RWPE2 (cell line): ENCODE measurements around the gene TEX44.

Experiments
- ATAC-seq: fragments of 200-7000 bp; cut with Tn5 transposase; 3 replicates; pipeline ENCODE4 v1.9.1; 2021; ENCODE audit warnings: low read depth
- DNase-seq: peaks from one replicate; pipeline ENCODE4 v3.0.0-alpha.2; 2020; ENCODE audit warnings: low spot score
- H3K27ac ChIP-seq: fragments of 450-650 bp; 2 replicates; pipeline ENCODE4 v1.5.1; 2017; ENCODE audit warnings: mild to moderate bottlenecking; ENCODE audit not compliant: poor library complexity, severe bottlenecking
- H3K27me3 ChIP-seq: fragments of 250-450 bp; sonication (Bioruptor Pico); 2 replicates; pipeline ENCODE4 v1.5.1; 2021; ENCODE audit warnings: mild to moderate bottlenecking, moderate library complexity; ENCODE audit not compliant: insufficient read depth, poor library complexity, severe bottlenecking
- H3K36me3 ChIP-seq: fragments of 250-450 bp; sonication (Bioruptor Pico); 2 replicates; pipeline ENCODE4 v1.5.1; 2020; ENCODE audit warnings: low read depth, mild to moderate bottlenecking, moderate library complexity
- H3K4me1 ChIP-seq: fragments of 250-450 bp; sonication (Bioruptor Pico); 2 replicates; pipeline ENCODE4 v1.5.1; 2021; ENCODE audit warnings: mild to moderate bottlenecking, moderate library complexity; ENCODE audit not compliant: insufficient read depth, poor library complexity, severe bottlenecking
- H3K4me3 ChIP-seq: fragments of 250-450 bp; sonication (Bioruptor Pico); 2 replicates; pipeline ENCODE4 v1.5.1; 2021; ENCODE audit warnings: mild to moderate bottlenecking, moderate library complexity; ENCODE audit not compliant: severe bottlenecking
- H3K9me3 ChIP-seq: fragments of 250-450 bp; sonication (Bioruptor Pico); 2 replicates; pipeline ENCODE4 v1.5.1; 2021; ENCODE audit warnings: mild to moderate bottlenecking, moderate library complexity; ENCODE audit not compliant: severe bottlenecking
- TF ChIP-seq, protein P1 (sequence below): fragments of 450-650 bp; IDR thresholded peaks from one replicate; pipeline ENCODE4 v1.5.1; 2017; ENCODE audit warnings: mild to moderate bottlenecking, moderate library complexity; ENCODE audit not compliant: poor library complexity, severe bottlenecking

Gene TEX44

DNA sequence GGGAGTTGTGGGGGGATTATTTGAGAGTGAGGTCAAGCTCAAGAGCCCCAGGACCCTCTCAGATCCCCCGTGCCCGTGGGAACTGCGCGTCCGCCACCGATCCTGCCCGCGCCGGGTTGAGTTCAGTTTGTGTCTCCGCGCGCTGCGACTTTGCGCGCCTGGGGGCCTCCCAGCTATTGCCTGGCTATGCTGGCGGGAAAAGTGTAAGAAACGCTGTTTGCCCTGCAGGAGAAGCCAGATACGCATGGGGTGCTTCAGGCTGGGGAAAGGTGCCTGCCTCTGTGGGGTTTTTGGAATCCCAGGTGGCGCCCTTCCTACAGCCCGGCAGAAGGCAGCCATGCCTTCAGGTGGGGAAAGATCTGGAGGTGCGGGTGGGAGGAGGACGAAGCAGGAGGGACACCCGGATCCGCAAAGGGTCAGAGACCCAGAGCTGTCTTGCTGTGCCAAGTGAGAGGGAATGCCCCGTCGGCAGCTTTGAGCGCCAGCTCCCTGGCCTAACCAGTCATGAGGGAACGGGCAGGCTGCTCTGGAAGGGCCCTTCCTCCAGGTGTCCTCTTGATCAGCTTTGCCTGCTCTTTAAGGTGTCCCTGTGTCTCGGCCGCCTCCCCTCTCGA, 22.5 kb downstream of the TEX44 start:
- no peaks in the 10 kb centered on the region for H3K9me3 ChIP-seq
- DNase-seq (no peak), ATAC-seq (no peak)
- TF ChIP-seq, protein P1, sequence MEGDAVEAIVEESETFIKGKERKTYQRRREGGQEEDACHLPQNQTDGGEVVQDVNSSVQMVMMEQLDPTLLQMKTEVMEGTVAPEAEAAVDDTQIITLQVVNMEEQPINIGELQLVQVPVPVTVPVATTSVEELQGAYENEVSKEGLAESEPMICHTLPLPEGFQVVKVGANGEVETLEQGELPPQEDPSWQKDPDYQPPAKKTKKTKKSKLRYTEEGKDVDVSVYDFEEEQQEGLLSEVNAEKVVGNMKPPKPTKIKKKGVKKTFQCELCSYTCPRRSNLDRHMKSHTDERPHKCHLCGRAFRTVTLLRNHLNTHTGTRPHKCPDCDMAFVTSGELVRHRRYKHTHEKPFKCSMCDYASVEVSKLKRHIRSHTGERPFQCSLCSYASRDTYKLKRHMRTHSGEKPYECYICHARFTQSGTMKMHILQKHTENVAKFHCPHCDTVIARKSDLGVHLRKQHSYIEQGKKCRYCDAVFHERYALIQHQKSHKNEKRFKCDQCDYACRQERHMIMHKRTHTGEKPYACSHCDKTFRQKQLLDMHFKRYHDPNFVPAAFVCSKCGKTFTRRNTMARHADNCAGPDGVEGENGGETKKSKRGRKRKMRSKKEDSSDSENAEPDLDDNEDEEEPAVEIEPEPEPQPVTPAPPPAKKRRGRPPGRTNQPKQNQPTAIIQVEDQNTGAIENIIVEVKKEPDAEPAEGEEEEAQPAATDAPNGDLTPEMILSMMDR: no peak
- H3K27me3 ChIP-seq: no peaks in the 10 kb centered on the region
- no peak overlapping the region for H3K4me3 ChIP-seq
- no peaks in the 10 kb centered on the region for H3K36me3 ChIP-seq
- peaks cover 31% of the 10 kb centered on the region for H3K4me1 ChIP-seq
- peak overlapping the region; percentile 75 for H3K27ac ChIP-seq

DNA sequence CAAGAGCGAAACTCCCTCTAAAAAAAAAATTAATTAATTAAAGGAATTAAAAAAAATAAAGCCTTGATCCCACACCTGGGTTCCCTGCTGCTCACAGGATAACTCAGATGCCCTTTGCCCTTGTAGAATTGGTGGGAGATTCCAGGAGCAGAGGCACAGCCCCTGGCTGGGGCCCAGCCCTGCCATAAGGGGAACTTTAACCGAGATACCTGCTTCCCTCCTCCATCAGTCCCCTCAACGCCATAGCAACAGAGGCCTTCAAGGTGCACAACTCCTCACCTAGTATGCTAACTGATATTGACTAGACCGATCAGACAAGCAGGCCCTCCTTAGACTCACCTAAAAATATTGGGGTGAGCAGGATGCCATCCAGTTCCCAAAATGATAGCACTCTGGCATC, 23.6 kb downstream of the TEX44 start:
- TF ChIP-seq, protein P1: no peak
- no peak overlapping the region for H3K4me3 ChIP-seq
- H3K36me3 ChIP-seq: no peaks in the 10 kb centered on the region
- H3K27ac ChIP-seq: no peak overlapping the region
- H3K9me3 ChIP-seq: no peaks in the 10 kb centered on the region
- peaks cover 34% of the 10 kb centered on the region for H3K4me1 ChIP-seq
- no peaks in the 10 kb centered on the region for H3K27me3 ChIP-seq
- no peak for DNase-seq
- ATAC-seq: no peak

DNA sequence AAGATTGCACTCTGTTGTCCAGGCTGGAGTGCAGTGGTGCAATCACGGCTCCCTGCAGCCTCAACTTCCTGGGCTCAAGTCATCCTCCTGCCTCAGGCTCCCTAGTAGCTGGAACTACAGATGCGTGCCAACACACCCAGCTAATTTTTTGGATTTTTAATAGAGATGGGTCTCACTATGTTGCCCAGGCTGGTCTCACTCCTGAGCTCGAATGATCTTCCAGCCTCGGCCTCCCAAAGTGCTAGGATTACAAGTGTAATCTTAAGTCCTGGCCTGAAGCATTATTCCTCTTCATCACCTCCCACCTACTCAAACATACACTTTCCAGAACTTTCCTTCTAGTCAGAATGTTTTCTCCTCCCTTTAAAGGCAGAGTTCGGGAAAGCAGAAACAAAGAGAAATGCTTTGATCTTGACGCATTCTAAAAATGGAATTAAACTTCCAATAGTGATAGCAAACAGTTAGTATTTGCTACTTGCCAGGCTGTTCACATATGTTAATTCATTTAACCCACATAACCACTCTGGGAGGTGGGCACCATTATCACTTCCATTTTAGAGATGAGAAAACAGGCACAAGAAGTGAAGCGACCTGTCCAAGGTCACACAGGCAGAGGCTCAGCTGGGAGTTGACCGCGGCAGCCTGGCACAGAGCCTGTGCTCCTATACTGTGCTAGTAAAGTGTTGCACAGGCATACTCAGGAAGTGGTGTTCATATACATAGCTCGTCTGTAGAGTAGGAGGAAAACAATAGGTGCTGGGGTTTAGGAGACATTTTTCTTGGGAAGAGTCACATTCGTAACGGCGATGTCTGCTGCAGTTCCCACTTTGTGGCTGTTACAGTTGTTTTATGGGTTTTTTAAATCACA, 24.6 kb downstream of the TEX44 start:
- peak overlapping the region; percentile 30 for H3K27ac ChIP-seq
- H3K36me3 ChIP-seq: no peaks in the 10 kb centered on the region
- no peak for DNase-seq

DNA sequence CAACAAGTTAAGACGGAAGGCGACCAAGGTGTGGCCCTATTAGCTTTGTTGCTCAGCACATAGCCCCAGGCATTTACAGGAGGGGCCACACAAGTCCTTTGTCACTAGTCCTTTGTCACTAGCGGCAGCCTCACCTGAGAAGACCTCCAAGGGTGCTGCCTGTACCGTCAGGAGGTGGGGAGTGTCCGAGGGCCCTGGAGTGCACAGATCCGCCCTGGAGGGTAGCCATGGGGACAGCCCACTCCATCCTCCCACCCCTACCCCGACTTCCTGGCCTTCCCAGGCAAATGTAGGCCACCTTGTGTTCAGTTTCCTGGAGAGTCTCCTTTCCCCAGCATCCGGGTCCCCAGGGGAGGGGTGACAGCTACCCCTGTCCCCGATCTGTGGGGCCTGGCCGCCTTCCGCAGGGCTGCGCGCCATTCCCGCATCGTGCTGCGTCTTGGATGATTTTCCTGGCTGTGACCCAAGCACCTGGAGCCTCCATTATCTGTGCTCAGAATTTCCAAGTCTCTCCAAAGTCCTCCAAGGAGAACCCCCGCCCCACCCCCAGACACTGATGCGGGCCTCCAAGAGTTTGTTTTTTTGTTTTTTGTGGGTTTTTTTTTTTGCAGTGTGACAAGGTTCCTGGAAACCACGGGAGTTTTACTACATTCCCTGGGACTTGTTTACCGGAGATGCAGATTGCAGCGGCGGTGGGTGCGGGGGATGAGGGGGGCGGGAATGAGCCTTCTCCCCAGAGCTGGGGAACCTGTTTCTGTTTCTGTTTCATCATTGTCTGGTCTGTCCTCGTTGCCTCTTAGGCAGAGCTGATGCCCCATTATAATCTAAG, 28.6 kb downstream of the TEX44 start:
- Histone ChIP-seq H3K4me1 (peaks cover 19% of the 10 kb centered on the region), H3K27me3 (no peaks in the 10 kb centered on the region), H3K27ac (no peak overlapping the region), H3K4me3 (no peak overlapping the region), H3K9me3 (no peaks in the 10 kb centered on the region), H3K36me3 (no peaks in the 10 kb centered on the region)
- no peak for DNase-seq
- ATAC-seq: no peak
- TF ChIP-seq, protein P1: no peak

More for the DNA sequence above, 24.6 kb downstream of the TEX44 start:
- no peak overlapping the region for H3K4me3 ChIP-seq
- peak; percentile 60 for ATAC-seq
- peaks cover 27% of the 10 kb centered on the region for H3K4me1 ChIP-seq
- no peaks in the 10 kb centered on the region for H3K9me3 ChIP-seq
- TF ChIP-seq, protein P1: no peak
- H3K27me3 ChIP-seq: no peaks in the 10 kb centered on the region
